HEK293T (cell line): Measurements from ENCODE around the gene UBAP2.
"Not testable (repeated sequence)": the region's sequence is repeated elsewhere in the genome, so short reads cannot be mapped to it uniquely, and the experiment has no call there.

Experiments used
- CTCF ChIA-PET: fragments of 350-600 bp; formaldehyde crosslinking; extraction: SDS; loops from one replicate; lab custom pipeline; 2021; ENCODE audit warnings: antibody characterized with exemption, inconsistent platforms; lab: Yijun Ruan, JAX
- POLR2A ChIA-PET: fragments of 350-600 bp; formaldehyde crosslinking; extraction: SDS; loops from one replicate; lab custom pipeline; 2020; ENCODE audit warnings: antibody characterized with exemption, inconsistent platforms; lab: Yijun Ruan, JAX
- DNase-seq: peaks from one replicate; pipeline ENCODE4 v3.0.0; 2012; ENCODE audit warnings: mixed read lengths; ENCODE audit errors: extremely low spot score
- ARNT ChIP-seq: fragments of 450-650 bp; IDR thresholded peaks from 2 replicates; pipeline ENCODE4 v1.6.1; 2017; ENCODE audit warnings: mild to moderate bottlenecking
- BHLHE40 ChIP-seq: fragments of 450-650 bp; IDR thresholded peaks from 2 replicates; pipeline ENCODE4 v1.6.1; 2016; ENCODE audit warnings: mild to moderate bottlenecking, moderate library complexity, borderline replicate concordance
- CTBP1 ChIP-seq: fragments of 450-650 bp; IDR thresholded peaks from 2 replicates; pipeline ENCODE4 v1.6.1; 2016; ENCODE audit warnings: borderline replicate concordance
- ELF4 ChIP-seq: fragments of 450-650 bp; IDR thresholded peaks from 2 replicates; pipeline ENCODE4 v1.6.1; 2017; ENCODE audit warnings: antibody characterized with exemption
- FOXA1 ChIP-seq: fragments of 450-650 bp; IDR thresholded peaks from 2 replicates; pipeline ENCODE4 v1.6.1; 2016; ENCODE audit warnings: mild to moderate bottlenecking
- FOXK2 ChIP-seq: fragments of 450-650 bp; IDR thresholded peaks from 2 replicates; pipeline ENCODE4 v1.6.1; 2016; ENCODE audit warnings: mild to moderate bottlenecking
- FOXM1 ChIP-seq: fragments of 450-650 bp; IDR thresholded peaks from 2 replicates; pipeline ENCODE4 v1.6.1; 2017; ENCODE audit warnings: mild to moderate bottlenecking, borderline replicate concordance
- HDGF ChIP-seq: fragments of 450-650 bp; IDR thresholded peaks from 2 replicates; pipeline ENCODE4 v1.6.1; 2017; ENCODE audit warnings: antibody characterized with exemption, borderline replicate concordance
- L3MBTL2 ChIP-seq: fragments of 450-650 bp; conservative IDR thresholded peaks from 2 replicates; pipeline ENCODE4 v1.6.1; 2016; ENCODE audit warnings: mild to moderate bottlenecking
- LEF1 ChIP-seq: fragments of 450-650 bp; IDR thresholded peaks from 2 replicates; pipeline ENCODE4 v1.6.1; 2017; ENCODE audit warnings: mild to moderate bottlenecking, borderline replicate concordance
- NFRKB ChIP-seq: fragments of 450-650 bp; IDR thresholded peaks from 2 replicates; pipeline ENCODE4 v1.6.1; 2016; ENCODE audit warnings: mild to moderate bottlenecking, moderate library complexity
- PKNOX1 ChIP-seq: fragments of 450-650 bp; IDR thresholded peaks from 2 replicates; pipeline ENCODE4 v1.6.1; 2016
- SP1 ChIP-seq: fragments of 450-650 bp; IDR thresholded peaks from 2 replicates; pipeline ENCODE4 v1.6.1; 2017
- SUZ12 ChIP-seq: fragments of 450-650 bp; IDR thresholded peaks from 2 replicates; pipeline ENCODE4 v1.6.1; 2016; ENCODE audit warnings: mild to moderate bottlenecking
- TARDBP ChIP-seq: fragments of 450-650 bp; IDR thresholded peaks from 2 replicates; pipeline ENCODE4 v1.6.1; 2016
- ZNF384 ChIP-seq: fragments of 450-650 bp; IDR thresholded peaks from 2 replicates; pipeline ENCODE4 v1.6.1; 2016

UBAP2 gene

GRCh38 chr9:33993104-33993503 lies 55.6 kb downstream of the UBAP2 start:
- ChIA-PET POLR2A (no interaction called here), CTCF (no interaction called here)

GRCh38 chr9:33992632-33993031 lies 56.1 kb downstream of the UBAP2 start:
- no peak for DNase-seq
- ChIA-PET CTCF (no interaction called here), POLR2A (no interaction called here)
- TF ChIP-seq FOXA1: no peak
- no peak for TF ChIP-seq ZNF384
- no peak for TF ChIP-seq HDGF
- no peak for TF ChIP-seq SP1
- no peak for TF ChIP-seq LEF1
- TF ChIP-seq NFRKB: no peak

More at GRCh38 chr9:33993104-33993503, 55.6 kb downstream of the UBAP2 start:
- no peak for DNase-seq
- TF ChIP-seq FOXM1: no peak
- no peak for TF ChIP-seq ARNT
- no peak for TF ChIP-seq ZNF384
- TF ChIP-seq FOXK2: no peak
- TF ChIP-seq FOXA1: no peak
- TF ChIP-seq CTBP1: no peak
- no peak for TF ChIP-seq L3MBTL2
- TF ChIP-seq HDGF: no peak
- TF ChIP-seq BHLHE40: no peak
- TF ChIP-seq PKNOX1: no peak
- no peak for TF ChIP-seq NFRKB

- DNase-seq: no peak
- POLR2A ChIA-PET: no interaction called here
- TF ChIP-seq PKNOX1: no peak
- TF ChIP-seq BHLHE40: no peak
- TF ChIP-seq SP1: no peak
- TF ChIP-seq CTBP1: no peak
- TF ChIP-seq TARDBP: no peak
- CTCF ChIA-PET: no interaction called here
Observed at GRCh38 chr9:33988219-33988890, 60.3 kb downstream of the UBAP2 start.

GRCh38 chr9:33976414-33976813 lies 72.3 kb downstream of the UBAP2 start:
- TF ChIP-seq NFRKB (no peak), FOXM1 (no peak), SP1 (no peak), PKNOX1 (no peak), FOXA1 (no peak), ARNT (no peak), L3MBTL2 (no peak), HDGF (no peak), FOXK2 (no peak), ZNF384 (no peak), BHLHE40 (no peak), ELF4 (no peak), LEF1 (no peak), SUZ12 (no peak), TARDBP (no peak)
- no peak for DNase-seq
- CTCF ChIA-PET: no interaction called here
- POLR2A ChIA-PET: no interaction called here

GRCh38 chr9:33972698-33973097 lies 76.0 kb downstream of the UBAP2 start:
- ChIA-PET POLR2A (no interaction called here), CTCF (no interaction called here)
- no peak for TF ChIP-seq NFRKB
- TF ChIP-seq FOXK2: no peak
- no peak for TF ChIP-seq ELF4
- TF ChIP-seq PKNOX1: no peak
- no peak for TF ChIP-seq TARDBP
- no peak for DNase-seq

GRCh38 chr9:33964086-33964768 lies 84.5 kb downstream of the UBAP2 start:
- no peak for DNase-seq
- POLR2A ChIA-PET: no interaction called here
- CTCF ChIA-PET: no interaction called here
- TF ChIP-seq PKNOX1 (no peak), SUZ12 (no peak), FOXA1 (no peak), HDGF (no peak), FOXK2 (no peak), NFRKB (no peak), FOXM1 (no peak), TARDBP (no peak)

GRCh38 chr9:33962468-33962867 lies 86.2 kb downstream of the UBAP2 start:
- POLR2A ChIA-PET, CTCF ChIA-PET, DNase-seq: not testable (repeated sequence)
